Measurements from ENCODE around the gene CATSPER2.
"Not testable (repeated sequence)": the region's sequence is repeated elsewhere in the genome, so short reads cannot be mapped to it uniquely, and the experiment has no call there.

Gene CATSPER2

DNA sequence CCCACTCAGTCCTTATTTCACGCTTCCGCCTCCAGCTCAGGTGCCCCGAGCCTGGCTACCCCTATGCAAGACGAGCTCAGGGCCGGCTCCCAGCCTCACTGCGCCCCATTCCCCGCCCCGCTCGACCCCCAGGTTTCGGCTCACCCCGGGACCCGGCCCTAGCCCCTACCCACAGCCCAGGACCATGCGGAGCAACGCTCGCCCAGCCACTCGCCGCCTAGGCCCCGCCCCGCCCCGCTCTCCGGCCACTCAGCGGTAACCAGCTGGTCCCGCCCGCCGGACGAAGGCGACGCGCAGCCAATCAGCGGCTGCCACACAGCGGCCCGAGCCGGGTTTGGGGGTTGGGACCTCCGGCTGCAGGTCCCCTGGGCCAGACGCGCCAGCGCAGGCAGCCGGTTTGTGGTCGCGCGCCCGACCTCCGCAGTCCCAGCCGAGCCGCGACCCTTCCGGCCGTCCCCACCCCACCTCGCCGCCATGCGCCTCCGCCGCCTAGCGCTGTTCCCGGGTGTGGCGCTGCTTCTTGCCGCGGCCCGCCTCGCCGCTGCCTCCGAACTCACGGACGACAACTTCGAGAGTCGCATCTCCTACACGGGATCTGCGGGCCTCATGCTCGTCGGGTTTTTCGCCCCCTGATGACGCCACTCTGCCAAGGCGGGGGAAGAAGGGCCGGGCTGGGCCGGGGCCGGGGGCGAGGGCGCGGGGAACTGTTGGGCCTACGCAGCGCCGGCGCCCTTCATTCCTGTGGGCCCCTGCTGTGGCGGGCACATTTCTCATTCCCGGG lies at the start of gene CATSPER2:
Gene CATSPER2 (minus strand): TSS at position 196 of the 781 bp plus-strand sequence. CDS start 783 bp downstream, outside the sequence.
- no peak for DNase-seq

DNA sequence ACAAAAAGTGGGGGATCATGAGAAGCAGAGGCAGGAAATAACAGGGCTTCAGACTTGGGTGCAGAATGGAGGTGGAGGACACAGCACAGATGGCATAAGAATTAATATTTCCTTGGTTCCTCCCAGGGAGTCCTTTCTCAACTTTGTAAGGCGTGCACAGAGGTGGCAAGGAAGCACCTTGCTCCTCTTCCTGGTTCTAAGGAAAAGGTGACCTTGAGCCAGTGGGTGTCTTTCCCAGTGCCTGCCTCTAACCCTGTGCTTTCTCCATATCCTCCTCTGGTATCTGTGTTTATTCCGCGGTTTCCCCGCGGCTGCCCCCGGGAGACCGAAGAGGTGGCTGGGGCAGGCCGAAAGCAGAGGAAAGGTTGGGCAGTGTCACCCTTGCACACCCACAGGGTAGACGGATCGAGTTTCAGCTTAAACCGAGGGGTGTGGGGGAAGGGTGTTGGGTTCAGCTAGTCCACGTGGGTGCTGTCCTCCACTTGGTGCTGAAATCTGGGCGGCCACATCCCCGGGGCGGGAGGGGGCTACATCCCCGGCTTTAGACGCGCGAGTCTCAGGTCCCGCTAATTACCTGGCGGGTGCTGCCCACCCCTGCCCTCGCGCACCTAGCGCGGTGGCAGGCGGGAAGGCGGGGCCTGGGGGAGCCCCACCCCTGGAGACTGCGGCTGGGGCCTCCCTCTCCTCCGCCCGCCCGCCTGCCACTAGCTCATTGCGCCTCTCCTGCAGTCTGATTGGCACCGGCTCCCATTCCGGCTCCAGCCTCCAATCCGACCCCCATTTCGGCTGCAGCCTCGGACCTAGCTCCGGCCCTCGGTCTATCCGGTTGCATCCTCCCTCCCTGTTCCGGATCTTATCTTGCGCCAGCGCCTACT lies 44.7 kb upstream of the CATSPER2 start, which contains the start of gene CKMT1A:
Gene CKMT1A (plus strand): TSS at position 712 of the 875 bp plus-strand sequence. CDS start 192 bp downstream, outside the sequence.
- not testable (repeated sequence) for DNase-seq

DNA sequence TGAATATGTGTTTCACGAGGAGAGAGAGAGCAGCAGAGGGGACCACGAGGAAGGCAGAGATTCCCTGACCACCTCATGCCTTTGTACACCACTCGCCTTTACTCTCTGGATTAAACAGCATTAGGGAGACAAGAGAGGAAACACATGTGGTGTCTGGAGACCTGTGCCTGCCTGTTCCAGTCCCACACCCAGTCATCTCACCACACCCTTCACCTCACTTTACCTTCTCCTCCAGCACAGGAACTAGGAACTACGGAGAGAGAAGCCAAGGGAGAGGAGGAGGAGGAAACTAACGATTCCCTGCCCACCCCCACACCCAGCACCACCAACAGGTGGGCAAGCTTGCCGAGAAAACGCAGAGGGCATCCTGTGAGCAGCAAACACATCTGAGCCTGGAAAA lies 44.0 kb upstream of the CATSPER2 start:
- not testable (repeated sequence) for DNase-seq

DNA sequence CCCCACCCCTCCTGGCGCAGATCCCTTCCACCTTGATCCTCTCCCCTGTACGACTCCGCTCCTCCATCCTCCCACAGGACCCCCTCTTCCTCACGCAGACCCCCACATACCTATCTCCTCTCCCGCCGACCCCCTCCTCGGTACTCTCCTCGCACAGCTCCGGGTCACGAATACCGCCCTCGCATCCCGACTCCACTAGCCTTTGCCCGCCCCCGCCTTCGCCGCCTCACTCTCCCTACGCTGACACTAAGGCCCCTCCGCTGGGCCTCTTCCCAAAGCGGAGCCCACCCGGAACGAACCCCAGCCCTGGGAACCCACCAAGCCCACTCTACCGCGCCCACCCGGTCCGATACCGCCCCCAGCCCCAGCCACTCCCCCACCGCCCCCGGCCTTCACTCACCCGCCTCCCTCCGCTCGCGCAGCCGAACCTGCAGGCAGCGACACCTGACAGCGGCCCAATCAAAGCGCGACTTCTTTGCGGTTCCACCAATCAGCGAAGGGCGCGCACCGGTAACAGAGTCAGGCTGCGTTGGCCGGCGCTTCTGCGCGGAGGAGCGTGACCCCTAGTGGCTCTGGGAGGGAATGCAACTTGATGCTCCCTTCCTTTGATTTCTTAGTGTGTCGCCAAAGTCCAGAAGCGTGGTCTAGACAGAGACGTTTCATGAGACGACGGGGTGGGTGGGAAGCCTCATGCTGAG lies 41.1 kb upstream of the CATSPER2 start:
- DNase-seq = not testable (repeated sequence)

DNA sequence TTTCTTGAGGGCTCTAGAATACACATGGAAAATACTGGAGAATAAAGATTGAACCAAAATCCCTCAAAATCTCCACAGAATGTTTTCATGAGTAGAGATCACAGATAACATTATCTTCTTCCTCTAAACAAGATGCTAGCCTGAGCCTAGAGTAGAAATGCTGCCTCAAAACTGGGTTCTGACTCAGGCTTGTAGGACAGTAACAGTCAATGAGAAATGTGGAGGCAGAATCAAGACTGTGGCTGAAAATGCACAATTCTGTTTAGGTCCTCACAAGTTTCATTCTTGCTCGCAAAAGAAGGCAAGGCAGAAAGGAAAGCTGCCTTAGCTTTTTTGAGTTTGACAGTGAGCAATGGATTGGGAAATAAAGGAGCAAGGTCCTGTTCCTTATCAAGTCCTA lies 25.5 kb upstream of the CATSPER2 start:
- not testable (repeated sequence) for DNase-seq

DNA sequence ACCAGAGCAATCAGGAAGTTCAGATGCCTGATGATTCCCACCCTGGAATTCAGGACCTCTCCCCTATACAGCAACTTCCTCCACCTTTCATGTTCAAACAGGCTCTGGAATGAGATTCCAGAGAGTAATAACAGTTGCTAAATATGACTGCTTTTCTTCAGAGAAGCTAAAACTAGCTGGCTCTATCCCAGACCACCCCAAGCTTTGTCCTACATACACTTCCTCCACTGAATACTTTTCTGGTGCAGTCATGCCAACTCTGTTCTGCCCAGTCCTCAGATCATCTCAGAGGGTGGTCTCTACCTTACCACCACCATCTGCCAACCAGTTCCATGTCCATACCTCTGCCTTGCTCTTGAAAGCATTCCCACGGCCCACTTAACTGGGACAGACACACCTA lies 17.5 kb upstream of the CATSPER2 start:
- DNase-seq = not testable (repeated sequence)

DNA sequence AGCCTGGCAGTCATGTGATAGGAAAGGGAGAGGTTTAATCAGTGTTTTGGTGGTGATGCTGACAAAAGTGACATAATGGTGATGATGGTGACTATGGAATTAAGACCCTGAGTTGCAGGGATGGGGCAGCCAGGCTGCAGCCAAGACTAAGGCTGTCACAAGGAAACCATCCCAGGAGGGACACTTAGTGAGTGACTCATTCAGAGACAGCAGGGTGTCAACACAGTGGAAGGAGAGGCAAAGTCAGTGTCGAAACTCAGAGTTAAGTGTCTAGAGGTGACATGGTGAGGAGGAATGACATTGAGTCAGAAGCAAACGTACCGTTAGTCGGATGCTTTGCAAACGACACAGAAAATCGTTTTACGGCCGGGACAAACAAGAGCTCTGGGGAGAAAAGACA lies 14.7 kb upstream of the CATSPER2 start:
- not testable (repeated sequence) for DNase-seq

DNA sequence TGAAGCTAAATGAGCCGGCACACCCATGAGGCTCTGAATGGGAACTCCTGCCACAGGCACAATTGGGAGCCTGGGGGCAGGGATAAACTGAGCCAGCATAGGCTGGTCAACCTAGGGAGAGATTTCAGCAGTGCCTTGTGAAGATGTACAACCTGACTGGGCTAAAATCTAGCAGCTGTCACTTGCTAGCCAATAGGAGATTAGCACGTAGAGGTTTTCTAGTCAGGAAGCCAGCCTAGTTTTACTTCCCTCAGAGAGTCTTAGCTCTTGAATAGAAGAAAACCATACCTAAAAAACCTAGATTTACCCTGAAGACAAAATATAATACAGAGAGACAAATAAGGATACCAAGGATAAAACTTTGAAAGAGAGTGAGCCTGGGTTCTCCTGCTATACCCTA lies 13.6 kb upstream of the CATSPER2 start:
- DNase-seq = not testable (repeated sequence)

DNA sequence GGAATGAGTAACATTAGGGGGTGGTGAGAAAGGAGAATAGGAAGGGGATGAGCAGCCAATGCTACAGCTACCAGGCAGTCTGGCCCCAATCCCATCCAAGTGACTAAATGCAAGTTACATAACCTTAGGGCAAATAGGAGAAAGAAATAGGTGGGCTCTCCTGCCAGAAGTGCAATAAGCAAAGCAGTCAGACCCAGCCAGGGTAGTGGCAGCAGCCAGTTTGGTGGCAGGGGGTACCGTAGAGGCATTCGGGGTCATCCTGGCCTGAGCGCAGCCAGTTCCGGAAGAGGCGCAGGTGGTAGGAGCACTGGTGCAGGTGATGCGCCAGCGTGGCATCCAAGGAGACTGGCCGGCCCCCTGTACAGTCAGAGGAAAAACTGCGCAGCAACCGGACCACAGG lies 11.1 kb upstream of the CATSPER2 start:
- DNase-seq = not testable (repeated sequence)

DNA sequence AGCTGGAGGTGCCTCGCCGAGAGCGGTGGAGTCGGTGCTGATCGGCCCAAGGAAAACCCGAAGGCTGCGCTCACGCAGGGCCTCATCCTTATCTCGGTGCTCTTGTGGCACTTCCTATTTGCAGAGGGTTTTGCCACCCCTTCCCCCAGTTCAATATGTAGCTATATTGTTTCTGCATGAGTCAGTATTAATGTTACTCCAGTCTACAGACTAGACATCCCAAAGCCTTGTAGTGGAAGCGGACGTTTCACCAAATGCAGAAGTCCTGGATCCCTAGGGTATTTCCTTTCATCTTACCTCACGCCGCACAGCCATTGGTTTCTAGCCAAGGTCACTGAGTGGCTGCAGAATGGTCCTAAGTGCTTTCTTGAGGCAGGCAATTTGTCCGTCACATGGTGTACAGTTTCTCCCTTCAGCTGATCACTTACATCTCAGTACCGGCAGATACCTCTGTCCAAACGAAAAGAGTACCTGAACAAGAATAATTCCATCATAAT lies 834 bp upstream of the CATSPER2 start:
- DNase-seq = not testable (repeated sequence)

DNA sequence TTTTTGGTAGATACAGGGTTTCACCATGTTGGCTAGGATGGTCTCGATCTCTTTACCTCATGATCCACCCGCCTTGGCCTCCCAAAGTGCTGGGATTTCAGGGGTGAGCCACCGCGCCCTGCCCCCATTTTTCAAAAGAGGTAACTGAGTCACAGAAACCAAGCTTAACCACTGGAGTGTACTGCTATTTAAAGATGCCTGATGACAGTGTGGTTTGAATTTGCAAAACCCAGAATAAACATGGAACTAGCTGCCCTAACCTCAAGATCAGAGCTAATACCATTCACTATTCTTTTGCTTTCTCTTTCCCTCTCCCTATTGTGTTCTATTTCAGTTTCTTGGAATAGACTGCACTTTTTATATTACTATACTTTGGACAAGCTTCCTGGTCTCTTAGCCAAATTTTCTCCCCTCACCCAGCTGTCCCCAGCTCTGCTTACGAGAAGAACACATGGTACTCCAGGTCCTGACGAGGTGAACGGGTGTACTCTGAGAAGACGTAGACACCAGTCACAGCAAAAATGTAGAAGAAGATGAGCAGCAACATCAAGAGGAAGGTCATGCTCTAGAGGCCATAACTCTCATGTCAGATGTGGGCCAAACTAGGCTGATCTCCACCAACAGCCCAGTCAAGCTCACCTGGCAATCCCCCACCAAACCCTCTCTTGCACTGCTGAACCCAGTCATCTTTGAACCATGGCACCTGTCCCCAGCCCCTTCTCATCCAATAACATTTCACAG lies 10.0 kb downstream of the CATSPER2 start:
- not testable (repeated sequence) for DNase-seq

DNA sequence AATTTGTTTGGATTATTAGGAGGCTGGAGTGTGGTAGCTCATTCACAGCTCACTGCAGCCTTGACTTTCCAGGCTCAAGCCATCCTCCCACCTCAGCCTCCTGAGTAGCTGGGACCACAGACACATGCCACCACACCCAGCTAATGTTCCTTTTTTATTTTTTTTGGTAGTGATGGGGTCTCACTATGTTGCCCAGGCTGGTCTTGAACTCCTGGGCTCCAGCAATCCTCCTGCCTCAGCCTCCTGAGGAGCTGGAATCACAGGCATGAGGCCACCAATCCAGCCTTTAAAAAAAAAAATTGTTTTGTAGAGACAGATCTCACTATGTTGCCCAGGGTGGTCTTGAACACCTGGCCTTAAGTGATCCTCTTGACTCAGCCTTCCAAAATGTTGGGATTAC lies 21.7 kb downstream of the CATSPER2 start:
- not testable (repeated sequence) for DNase-seq

DNA sequence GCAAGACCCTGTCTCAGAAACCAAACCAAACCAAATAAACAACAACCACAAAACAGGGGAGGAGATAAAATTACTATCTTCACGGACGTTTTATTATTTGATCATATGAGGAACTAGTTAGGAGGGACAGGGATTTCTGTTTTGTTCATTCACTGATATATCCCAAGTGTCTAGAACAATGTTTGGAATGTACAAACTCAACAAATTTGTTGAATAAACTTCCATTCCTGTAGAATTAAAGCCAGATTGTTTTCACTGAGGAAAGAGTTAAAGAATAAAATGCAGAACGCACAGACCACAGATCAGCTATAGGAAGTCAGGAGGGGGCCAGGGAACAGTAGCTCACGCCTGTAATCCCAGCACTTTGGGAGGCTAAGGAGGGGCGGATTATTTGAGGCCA lies 23.5 kb downstream of the CATSPER2 start:
- DNase-seq = no peak

DNA sequence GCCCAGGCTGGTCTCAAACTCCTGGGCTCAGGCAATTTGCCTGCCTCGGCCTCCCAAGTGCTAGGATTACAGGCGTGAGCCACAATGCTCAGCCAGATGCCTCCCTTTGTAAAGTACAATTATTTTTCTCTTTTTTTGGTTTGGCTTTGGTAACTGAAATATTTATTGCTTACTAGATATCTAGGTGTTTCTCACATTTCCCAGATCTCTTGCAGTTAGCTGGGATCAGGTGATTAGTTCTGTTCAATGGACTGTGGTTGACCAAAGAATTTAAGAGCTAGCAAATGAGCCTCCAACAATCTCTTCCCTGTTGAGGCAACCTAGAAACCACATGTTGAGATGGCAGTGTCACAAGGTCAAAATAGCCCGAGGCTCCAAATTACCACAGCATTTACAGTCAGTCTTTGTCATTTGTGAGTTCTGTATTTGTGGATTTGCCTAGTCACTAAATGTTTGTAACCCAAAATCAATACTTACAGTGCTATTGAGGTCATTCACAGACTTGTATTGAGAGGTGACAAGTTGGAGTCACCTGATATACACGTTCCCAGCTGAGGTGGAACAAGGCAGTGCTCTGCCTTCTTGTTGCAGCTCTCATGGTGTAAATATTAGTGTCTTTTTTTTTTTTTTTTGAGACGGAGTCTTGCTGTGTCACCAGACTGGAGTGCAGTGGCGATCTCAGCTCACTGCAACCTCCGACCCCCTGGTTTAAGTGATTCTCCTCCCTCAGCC lies 26.4 kb downstream of the CATSPER2 start:
- DNase-seq = not testable (repeated sequence)

DNA sequence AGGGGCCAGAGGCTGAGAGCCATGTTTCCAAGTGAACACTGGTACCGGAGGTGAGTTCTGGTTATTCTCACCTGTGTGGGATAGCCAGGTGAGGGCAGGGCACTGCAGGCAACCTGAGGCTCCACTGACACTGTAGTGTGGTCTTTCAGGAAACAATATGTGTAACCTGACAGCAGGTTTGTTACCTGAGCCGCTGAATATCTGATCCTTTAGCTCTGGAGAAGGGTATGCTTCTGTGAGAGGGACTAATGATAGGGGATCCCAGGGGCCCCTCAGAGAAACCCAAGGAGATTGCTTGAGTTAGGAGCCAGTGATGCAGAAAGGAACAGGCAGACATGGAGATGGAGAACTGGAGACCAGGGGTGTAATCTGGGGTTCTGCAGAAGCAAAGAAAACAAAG lies 29.9 kb downstream of the CATSPER2 start, which contains the start of gene STRC:
Gene STRC (minus strand): TSS at position 101 of the 400 bp plus-strand sequence. CDS start 78 bp downstream, at position 23.
- not testable (repeated sequence) for DNase-seq

DNA sequence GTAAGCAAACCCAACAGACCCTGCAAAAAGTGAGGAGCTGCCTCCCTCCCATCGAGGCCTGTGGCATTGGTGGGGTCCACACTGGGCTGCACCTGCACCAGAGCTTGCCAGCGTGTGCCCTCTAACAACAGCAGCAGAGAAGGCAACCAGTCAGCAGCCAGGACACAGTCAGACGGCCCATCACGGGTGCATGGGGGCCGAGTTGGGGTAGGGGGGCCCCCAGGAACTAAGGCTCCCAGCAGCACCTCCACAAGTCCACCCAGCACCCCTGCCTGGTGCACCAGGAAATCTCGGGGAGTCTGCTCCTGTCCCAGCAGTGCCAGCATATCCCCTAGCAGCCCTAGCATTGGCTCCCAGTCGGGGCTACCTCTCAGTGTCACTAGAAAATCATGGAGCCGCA lies 30.9 kb downstream of the CATSPER2 start:
- DNase-seq = not testable (repeated sequence)

DNA sequence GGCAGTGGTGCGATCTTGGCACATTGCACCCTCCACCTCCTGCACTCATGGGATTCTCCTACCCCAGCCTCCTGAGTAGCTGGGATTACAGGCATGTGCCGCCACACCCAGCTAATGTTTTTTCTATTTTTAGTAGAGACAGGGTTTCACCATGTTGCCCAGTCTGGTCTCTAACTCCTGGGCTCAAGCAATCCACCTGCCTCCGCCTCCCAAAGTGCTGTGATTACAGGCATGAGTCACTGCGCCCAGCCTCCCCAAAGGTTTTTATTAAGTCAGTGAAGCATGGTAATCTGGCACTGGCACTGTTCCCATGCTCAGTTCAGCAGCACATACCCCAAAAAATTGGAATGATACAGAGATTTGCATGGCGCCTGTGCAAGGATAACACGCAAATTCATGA lies 46.4 kb downstream of the CATSPER2 start:
- DNase-seq = not testable (repeated sequence)

DNA sequence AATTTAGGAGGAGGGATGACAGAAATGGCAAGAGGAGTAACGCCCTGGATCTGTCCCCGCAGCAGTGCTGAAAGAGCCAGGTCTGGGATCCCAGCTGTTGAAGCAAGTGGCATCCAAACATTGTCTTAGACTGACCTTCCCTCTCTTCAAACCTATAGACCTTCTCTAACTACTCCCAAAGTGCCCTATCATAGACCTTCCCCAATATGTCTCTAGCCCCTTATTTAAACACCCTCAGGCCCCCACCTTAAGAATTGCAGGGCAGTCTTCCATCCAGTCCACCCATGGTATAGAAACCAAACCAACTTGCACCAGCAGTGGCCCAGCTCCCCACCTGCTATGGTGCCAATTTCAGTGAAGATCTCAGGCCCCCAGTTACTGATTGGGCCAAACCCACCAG lies 48.4 kb downstream of the CATSPER2 start:
- DNase-seq = not testable (repeated sequence)

DNA sequence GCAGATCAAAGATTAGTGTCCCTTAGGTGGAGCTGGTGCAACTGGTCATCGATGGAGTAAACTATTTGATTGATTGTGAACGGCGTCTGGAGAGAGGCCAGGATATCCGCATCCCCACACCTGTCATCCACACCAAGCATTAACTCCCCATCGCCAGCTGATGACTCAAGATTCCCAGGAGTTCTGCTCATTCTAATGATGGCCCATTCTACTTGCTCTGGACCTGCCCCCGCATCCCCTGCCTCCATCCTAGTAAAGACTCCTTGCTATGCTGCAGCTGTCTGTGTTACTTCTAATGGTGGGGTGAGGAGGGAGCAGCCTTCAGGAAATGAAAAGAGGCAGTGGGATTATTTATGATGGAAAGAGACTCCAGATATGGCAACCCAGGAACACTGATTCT lies 49.5 kb downstream of the CATSPER2 start:
- DNase-seq = not testable (repeated sequence)

DNA sequence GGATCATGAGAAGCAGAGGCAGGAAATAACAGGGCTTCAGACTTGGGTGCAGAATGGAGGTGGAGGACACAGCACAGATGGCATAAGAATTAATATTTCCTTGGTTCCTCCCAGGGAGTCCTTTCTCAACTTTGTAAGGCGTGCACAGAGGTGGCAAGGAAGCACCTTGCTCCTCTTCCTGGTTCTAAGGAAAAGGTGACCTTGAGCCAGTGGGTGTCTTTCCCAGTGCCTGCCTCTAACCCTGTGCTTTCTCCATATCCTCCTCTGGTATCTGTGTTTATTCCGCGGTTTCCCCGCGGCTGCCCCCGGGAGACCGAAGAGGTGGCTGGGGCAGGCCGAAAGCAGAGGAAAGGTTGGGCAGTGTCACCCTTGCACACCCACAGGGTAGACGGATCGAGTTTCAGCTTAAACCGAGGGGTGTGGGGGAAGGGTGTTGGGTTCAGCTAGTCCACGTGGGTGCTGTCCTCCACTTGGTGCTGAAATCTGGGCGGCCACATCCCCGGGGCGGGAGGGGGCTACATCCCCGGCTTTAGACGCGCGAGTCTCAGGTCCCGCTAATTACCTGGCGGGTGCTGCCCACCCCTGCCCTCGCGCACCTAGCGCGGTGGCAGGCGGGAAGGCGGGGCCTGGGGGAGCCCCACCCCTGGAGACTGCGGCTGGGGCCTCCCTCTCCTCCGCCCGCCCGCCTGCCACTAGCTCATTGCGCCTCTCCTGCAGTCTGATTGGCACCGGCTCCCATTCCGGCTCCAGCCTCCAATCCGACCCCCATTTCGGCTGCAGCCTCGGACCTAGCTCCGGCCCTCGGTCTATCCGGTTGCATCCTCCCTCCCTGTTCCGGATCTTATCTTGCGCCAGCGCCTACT lies 55.1 kb downstream of the CATSPER2 start, which contains the start of gene CKMT1B:
Gene CKMT1B (plus strand): TSS at position 700 of the 863 bp plus-strand sequence. CDS start 192 bp downstream, outside the sequence.
- DNase-seq = not testable (repeated sequence)

Measured in activated CD4-positive, alpha-beta T cell treated with anti-CD3 and anti-CD28 coated beads, Interleukin-2, amount 50 U/mL, for 48 hours (primary cell).